KOPT-K1 (cell line): Measurements from ENCODE around the gene ZNF85.
"Not testable (repeated sequence)": the region's sequence is repeated elsewhere in the genome, so short reads cannot be mapped to it uniquely, and the experiment has no call there.

Experiments used
- H3K27ac ChIP-seq: fragments of 200-600 bp; sonication (generic); 2 replicates; pipeline ENCODE4 v1.5.1; 2016; ENCODE audit warnings: antibody characterized with exemption, mild to moderate bottlenecking, low read depth, low read length; ENCODE audit not compliant: poor library complexity, severe bottlenecking
- H3K36me3 ChIP-seq: fragments of 200-600 bp; sonication (generic); 2 replicates; pipeline ENCODE4 v1.5.1; 2017; ENCODE audit warnings: antibody characterized with exemption, mild to moderate bottlenecking, low read length, moderate library complexity; ENCODE audit not compliant: insufficient read depth
- H3K9me3 ChIP-seq: fragments of 200-600 bp; sonication (generic); 2 replicates; pipeline ENCODE4 v1.5.1; 2017; ENCODE audit warnings: antibody characterized with exemption, low read length, mild to moderate bottlenecking; ENCODE audit not compliant: insufficient read depth, poor library complexity, severe bottlenecking

Gene ZNF85

DNA sequence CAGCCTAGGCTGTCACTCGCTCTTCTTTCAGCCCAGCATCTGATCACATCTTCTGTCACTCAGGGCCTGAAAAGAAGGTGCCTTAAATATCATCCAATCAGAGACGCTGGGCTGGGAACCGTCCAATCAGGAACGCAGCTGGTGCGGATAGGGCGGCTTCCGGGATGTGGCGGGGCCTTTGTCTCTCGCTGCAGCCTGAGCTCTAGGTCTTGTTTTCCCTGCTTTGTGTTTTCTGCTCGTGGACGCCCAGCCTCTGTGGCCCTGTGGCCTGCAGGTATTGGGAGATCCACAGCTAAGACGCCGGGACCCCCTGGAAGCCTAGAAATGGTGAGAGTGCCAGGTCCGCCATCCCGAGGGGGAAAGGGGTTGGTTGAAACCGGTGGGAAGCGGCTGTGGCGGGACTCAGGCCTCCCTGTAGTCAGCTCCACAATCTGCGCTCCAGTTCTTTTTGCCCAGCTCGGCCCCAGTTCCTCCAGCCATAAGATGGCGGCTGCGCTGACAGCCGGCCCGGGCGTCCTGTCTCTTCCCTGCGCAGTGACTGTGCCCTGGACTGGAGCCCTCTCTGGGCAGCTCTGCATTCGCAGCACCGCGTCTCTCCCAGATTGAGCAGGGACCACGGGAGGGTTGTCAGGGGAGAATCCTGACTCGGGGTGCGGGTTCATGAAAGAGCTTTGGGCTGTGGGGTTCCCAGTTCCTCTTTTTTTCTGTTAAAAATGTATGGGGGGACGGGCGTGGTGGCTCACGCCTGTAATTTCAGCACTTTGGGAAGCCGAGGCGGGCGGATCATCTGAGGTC is at the start of gene ZNF85:
TSS of gene ZNF85 (plus strand) at position 175 of the 795 bp plus-strand sequence. CDS start at position 325, 150 bp downstream.
- peaks cover 34% of the 10 kb centered on the region for H3K36me3 ChIP-seq
- peaks cover 38% of the 10 kb centered on the region for H3K9me3 ChIP-seq
- H3K27ac ChIP-seq: peak within 1 kb of the TSS; percentile 90

DNA sequence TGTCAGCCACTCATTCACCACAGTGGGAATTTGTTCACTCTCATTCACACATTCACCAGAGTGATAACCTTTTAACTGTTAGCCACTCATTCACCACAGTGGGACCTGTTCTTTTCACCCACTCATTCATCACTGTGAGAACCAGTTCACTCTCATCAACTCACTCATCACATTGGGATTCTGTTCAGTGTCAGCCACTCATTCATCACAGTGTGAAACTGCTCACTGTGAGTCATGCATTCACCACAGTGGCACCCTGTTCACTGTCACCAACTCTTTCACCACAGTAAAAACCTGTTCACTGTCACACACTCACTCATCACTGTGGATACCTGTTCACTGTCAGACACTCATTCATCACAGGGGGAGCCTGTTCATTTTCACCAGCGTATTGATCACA is 43.5 kb upstream of the ZNF85 start:
- Histone ChIP-seq H3K27ac (no peak overlapping the region), H3K9me3 (peaks cover 47% of the 10 kb centered on the region), H3K36me3 (no peaks in the 10 kb centered on the region)

DNA sequence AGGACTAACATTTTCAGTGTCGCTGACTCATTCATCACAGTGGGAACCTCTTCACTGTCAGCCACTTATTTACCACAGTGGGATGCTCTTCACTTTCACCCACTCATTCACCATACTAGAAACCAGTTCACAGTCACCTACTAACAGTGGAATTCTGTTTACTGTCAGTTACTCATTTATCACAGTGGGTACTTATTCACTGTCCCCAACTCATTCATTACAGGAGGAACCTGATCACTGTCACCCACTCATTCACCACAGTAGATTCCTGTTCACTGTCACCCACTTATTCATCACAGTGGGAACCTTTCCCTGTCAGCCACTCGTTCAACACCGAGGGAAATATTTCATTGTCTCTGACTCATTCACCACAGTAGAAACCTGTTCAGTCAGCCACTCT is 10.1 kb upstream of the ZNF85 start:
- Histone ChIP-seq H3K36me3 (no peaks in the 10 kb centered on the region), H3K27ac (no peak overlapping the region), H3K9me3 (peaks cover 10% of the 10 kb centered on the region)

DNA sequence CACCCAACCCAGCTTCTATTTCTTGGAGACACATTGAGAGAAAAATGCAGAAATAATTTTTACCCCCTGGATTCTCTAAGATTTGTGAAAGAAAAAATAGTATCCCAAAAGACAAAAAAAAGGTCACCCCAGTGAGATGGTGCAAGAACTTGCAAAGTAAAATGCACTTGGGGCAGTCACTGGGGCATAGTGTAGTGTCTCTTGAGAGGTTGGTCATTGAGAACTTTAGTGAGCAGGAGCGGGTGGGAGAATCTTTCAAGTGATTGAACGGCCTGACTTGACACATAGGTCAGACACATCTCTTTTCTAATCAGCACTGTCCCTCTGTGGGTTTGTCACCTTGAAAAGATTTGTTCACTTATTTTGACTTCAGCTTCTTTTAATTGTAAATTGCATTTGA is 2.4 kb downstream of the ZNF85 start:
- peaks cover 58% of the 10 kb centered on the region for H3K9me3 ChIP-seq
- peaks cover 56% of the 10 kb centered on the region for H3K36me3 ChIP-seq
- H3K27ac ChIP-seq: no peak overlapping the region

DNA sequence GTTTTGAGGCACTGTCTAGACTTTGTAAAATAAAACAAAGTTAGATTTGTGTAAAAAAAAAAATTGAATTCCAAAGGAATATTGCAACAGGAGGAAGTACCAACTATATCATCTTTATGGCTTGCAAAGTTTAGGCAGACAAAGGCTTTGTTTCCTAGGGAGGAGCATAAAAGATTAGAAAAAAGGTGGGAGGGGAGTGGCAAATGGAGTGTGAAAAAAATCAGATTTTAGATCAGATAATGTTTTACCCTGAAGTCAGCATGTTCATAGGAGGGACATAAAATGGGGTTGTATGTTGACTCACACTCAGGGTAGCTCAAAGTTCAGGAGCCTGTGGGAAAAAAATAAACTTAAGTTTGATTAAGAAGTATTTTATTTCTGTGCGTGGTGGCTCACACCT is 3.7 kb downstream of the ZNF85 start:
- Histone ChIP-seq H3K36me3 (peaks cover 69% of the 10 kb centered on the region), H3K27ac (no peak overlapping the region), H3K9me3 (peaks cover 71% of the 10 kb centered on the region)

DNA sequence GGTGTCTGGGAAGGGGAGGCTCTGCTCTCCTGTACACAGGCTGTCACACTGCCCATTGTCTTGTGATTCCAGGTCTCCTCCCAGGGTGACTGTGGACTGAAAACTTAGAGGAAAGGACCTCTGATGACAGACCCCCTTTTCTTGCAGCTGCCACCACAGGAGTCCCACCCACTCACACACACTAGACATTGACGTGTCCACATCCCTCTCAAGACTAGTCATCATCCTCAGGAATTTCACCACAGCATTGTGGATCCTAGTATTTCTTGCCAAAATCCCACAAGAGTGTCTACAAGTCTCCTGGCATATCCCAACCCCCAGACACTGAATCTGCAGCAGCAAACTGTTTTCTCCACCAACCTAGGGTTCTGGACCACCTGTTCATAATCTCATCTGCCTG is 5.3 kb downstream of the ZNF85 start:
- H3K9me3 ChIP-seq: peaks cover 87% of the 10 kb centered on the region
- peaks cover 85% of the 10 kb centered on the region for H3K36me3 ChIP-seq
- H3K27ac ChIP-seq: no peak overlapping the region

DNA sequence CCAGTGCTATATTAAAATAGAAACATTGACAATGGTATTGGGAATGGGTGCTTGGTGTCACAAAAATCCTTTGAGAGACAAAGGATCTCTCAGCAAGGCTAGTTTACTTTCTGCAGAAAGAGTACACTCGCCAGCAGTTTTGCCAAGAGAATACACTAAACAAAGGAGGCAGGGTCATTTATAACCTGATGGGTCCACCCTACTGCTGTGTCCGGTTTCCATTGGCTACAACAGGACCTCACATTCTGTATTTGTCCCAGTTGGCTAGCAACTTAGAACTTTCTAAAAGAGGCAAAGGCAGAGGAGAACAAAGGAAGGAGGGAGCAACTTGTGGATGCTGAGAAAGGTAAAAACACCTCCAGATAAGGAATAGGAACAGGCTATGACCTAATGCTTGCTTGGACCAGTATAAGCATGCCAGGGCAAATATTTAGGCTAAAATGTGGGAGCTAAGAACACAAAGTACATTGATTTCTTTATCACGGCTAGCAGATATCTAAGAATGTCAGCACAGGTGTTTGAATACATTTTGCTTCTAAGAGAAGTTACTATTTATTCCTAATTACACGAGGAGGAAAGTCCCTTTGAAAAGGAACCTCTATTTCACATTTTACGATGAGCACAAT is 13.4 kb downstream of the ZNF85 start:
- not testable (repeated sequence) for H3K27ac ChIP-seq
- Histone ChIP-seq H3K36me3 (peaks cover 100% of the 10 kb centered on the region), H3K9me3 (peaks cover 96% of the 10 kb centered on the region)

DNA sequence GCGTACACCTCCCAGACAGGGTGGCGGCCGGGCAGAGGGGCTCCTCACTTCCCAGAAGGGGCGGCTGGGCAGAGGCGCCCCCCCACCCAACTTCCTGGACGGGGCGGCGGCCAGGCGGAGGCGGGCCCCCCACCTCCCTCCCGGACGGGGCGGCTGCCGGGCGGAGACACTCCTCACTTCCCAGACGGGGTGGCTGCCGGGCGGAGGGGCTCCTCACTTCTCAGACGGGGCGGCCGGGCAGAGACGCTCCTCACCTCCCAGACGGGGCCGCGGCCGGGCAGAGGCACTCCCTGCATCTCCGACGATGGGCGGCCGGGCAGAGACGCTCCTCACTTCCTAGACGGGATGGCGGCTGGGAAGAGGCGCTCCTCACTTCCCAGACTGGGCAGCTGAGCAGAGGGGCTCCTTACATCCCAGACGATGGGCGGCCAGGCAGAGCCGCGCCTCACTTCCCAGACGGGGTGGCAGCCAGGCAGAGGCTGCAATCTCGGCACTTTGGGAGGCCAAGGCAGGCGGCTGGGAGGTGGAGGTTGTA is 29.6 kb downstream of the ZNF85 start:
- H3K27ac ChIP-seq: not testable (repeated sequence)
- peaks cover 34% of the 10 kb centered on the region for H3K36me3 ChIP-seq
- peaks cover 62% of the 10 kb centered on the region for H3K9me3 ChIP-seq

DNA sequence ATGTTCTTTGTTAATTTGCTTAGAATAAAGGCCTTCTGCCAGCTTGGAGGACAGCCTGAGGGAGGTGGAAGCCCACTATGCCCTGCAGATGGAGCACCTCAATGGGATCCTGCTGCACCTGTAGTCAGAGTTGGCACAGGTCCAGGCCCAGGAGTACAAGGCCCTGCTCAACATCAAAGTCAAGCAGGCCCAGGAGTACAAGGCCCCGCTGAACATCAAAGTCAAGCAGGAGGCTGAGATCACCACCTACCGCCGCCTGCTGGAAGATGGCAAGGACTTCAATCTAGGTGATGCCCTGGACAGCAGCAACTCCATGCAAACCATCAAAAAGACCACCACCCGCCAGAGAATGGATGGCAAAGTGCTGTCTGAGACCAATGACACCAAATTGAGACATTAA is 41.7 kb downstream of the ZNF85 start:
- no peak overlapping the region for H3K27ac ChIP-seq
- no peaks in the 10 kb centered on the region for H3K36me3 ChIP-seq
- H3K9me3 ChIP-seq: no peaks in the 10 kb centered on the region

DNA sequence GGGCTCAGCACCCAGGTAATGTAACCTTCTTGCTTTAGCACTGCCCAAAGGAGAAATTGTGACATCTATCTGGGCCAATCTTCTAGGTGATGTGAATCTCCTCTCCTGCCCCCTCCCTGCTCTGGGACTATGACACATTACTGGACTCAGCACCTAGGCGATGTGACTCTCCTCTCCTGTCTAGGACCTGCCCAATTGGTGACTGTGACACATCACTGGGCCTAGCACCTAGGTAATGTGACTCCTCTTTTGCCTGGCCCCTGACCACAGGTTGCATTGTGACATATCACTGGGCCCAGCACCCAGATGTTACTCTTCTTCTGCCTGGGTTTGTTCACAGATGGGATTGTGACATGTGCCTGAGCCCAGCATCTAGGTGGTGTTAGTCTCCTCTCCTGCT is 45.0 kb downstream of the ZNF85 start:
- no peaks in the 10 kb centered on the region for H3K36me3 ChIP-seq
- H3K9me3 ChIP-seq: peaks cover 8% of the 10 kb centered on the region
- no peak overlapping the region for H3K27ac ChIP-seq

DNA sequence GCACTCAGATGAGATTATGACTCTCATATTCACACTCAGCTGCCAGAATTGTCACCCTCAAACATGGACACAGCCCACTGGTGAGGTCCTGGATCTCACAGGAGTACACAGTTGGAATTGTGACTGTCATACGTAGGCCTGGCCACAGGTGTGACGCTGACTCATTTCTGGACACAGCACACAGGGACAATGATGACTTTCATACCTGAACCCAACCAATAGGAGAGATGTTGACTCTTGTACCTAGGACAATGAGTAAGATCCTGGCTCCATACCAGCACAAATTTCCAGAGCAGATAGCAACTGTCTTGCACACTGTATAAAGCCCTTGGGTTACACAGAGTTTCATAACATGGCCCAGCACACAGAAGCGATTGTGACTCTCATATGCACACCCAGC is 46.4 kb downstream of the ZNF85 start:
- Histone ChIP-seq H3K9me3 (peaks cover 8% of the 10 kb centered on the region), H3K27ac (no peak overlapping the region), H3K36me3 (no peaks in the 10 kb centered on the region)

DNA sequence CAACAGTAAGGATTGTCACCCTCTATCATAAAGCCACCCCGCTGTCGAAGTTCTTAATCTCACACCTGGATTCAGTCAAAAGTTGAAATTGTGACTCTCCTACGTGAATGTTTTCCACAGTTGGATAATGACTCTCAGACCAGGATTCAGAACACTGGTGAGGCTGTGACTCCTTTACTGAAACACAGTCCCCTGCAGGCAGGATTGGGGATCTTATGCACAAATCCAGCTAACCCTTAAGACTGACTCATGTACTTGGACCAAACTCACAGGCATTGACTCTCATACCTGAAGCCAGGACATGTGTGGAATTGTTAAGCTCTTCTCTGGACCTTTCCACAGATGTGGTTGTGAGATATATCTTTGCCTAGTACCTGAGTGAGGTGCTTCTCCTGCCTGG is 46.8 kb downstream of the ZNF85 start:
- Histone ChIP-seq H3K9me3 (peaks cover 8% of the 10 kb centered on the region), H3K36me3 (no peaks in the 10 kb centered on the region), H3K27ac (no peak overlapping the region)

DNA sequence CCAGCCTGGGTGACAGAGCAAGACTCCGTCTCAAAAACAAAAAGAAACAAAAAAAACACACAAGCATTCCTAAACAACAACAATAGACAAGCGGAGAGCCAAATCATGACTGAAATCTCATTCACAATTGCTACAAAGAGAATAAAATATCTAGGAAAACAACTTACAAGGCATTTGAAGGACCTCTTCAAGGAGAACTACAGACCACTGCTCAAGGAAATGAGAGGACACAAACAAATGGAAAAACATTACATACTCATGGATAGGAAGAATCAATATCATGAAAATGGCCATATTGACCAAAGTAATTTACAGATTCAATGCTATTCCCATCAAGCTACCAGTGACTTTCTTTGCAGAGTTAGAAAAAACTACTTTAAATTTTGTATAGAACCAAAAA is 69.7 kb downstream of the ZNF85 start:
- peaks cover 29% of the 10 kb centered on the region for H3K9me3 ChIP-seq
- H3K36me3 ChIP-seq, H3K27ac ChIP-seq: not testable (repeated sequence)

DNA sequence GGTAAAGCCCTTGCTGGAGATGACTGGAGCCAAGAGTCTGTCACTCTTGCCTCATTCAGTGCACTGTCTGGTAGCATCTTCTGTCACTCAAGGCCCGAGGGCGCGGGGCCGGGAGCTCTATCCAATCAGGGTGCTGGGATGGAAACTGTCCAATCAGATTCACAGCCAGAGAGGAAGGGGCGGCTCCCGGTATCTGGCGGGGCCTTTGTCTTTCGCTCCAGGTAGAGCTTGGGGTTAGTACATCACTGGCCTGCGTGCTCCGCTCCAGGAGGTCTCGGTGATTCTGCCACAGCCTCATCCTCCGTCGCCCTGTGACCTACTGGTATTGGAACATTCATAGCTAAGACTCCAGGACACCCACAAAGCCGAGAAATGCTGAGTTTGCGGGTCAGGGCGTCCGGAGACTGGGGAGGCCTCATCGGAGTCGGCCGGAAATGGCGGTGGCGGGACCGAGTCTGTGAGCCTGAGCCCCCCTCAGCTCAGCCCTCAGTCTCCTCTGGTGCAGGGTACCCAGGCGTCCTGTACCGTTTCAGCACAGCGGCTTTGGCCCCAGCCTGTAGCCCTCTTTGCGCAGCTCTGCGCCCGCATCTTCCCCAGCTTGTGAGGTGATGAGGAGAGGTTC is 76.8 kb downstream of the ZNF85 start:
- peak overlapping the region; percentile 78 for H3K27ac ChIP-seq
- H3K9me3 ChIP-seq: peaks cover 28% of the 10 kb centered on the region
- no peaks in the 10 kb centered on the region for H3K36me3 ChIP-seq
